ENCODE results near the gene RABGAP1L.

GRCh38 chr1:174974711-174975119, 815.4 kb downstream of the RABGAP1L start:
- TF ChIP-seq, protein P1, sequence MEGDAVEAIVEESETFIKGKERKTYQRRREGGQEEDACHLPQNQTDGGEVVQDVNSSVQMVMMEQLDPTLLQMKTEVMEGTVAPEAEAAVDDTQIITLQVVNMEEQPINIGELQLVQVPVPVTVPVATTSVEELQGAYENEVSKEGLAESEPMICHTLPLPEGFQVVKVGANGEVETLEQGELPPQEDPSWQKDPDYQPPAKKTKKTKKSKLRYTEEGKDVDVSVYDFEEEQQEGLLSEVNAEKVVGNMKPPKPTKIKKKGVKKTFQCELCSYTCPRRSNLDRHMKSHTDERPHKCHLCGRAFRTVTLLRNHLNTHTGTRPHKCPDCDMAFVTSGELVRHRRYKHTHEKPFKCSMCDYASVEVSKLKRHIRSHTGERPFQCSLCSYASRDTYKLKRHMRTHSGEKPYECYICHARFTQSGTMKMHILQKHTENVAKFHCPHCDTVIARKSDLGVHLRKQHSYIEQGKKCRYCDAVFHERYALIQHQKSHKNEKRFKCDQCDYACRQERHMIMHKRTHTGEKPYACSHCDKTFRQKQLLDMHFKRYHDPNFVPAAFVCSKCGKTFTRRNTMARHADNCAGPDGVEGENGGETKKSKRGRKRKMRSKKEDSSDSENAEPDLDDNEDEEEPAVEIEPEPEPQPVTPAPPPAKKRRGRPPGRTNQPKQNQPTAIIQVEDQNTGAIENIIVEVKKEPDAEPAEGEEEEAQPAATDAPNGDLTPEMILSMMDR (IDR thresholded peaks at IDR 0.05; ENCODE audit: low read depth, low read length), result no peak
- TF ChIP-seq, protein P2, sequence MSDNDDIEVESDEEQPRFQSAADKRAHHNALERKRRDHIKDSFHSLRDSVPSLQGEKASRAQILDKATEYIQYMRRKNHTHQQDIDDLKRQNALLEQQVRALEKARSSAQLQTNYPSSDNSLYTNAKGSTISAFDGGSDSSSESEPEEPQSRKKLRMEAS (IDR thresholded peaks at IDR 0.05; ENCODE audit: low read depth, low read length), result no peak
- TF ChIP-seq POLR2A (IDR thresholded peaks at IDR 0.05; ENCODE audit: extremely low read depth, insufficient read length), result no peak
